H1 (cell line): ENCODE results near the gene MTF1. TPM values are rescaled to one million over a fixed set of nuclear protein-coding genes. Genes with fewer than 3 reads are reported as not detected.

Source experiments
- CTCF ChIA-PET: fragments of 300-600 bp; sonication (Branson Sonifier 250); formaldehyde crosslinking; loops from one replicate; lab custom pipeline; 2021; ENCODE audit not compliant: partially characterized antibody; lab: Charles Lee
- POLR2A ChIA-PET: fragments of 300-600 bp; sonication (Branson Sonifier 250); formaldehyde crosslinking; loops from one replicate; lab custom pipeline; 2021; ENCODE audit warnings: inconsistent platforms; ENCODE audit not compliant: partially characterized antibody; lab: Charles Lee
- DNase-seq, 2 experiments: peaks; one replicate each; pipeline versions ENCODE4 v3.0.0 to v3.0.0-alpha.2; 2010 to 2022; ENCODE audit warnings: low spot score in 2 of 2, low read depth in 1 of 2, mixed read lengths in 1 of 2
- FAIRE-seq: peaks from 2 replicates; lab custom pipeline; 2011; peaks lifted over from hg19 to GRCh38; lab: Jason Lieb, UNC
- H2AFZ ChIP-seq: 2 replicates; pipeline ENCODE4 v1.8.1; 2012; ENCODE audit warnings: low read length, inconsistent platforms
- H2AK5ac ChIP-seq: 2 replicates; pipeline ENCODE4 v1.6.1; 2013; ENCODE audit warnings: low read depth, low read length
- H2BK120ac ChIP-seq: replicated peaks from 2 replicates; pipeline ENCODE3; 2013; ENCODE audit warnings: low read depth, low read length, inconsistent platforms
- H2BK12ac ChIP-seq: 2 replicates; pipeline ENCODE4 v1.6.1; 2013; ENCODE audit warnings: low read depth, low read length
- H2BK15ac ChIP-seq: 2 replicates; pipeline ENCODE4 v1.6.1; 2013; ENCODE audit warnings: low read length
- H2BK20ac ChIP-seq: 2 replicates; pipeline ENCODE4 v1.6.1; 2013; ENCODE audit warnings: low read length
- H2BK5ac ChIP-seq: 2 replicates; pipeline ENCODE4 v1.6.1; 2013; ENCODE audit warnings: low read depth, low read length
- H3K14ac ChIP-seq: 2 replicates; pipeline ENCODE4 v1.6.1; 2013; ENCODE audit warnings: inconsistent platforms; ENCODE audit not compliant: insufficient read length
- H3K18ac ChIP-seq: 2 replicates; pipeline ENCODE4 v1.6.1; 2013; ENCODE audit warnings: low read length; ENCODE audit errors: extremely low read depth
- H3K23ac ChIP-seq: 2 replicates; pipeline ENCODE4 v1.6.1; 2013; ENCODE audit warnings: inconsistent platforms; ENCODE audit not compliant: insufficient read length
- H3K23me2 ChIP-seq: 2 replicates; pipeline ENCODE4 v1.6.1; 2013; ENCODE audit warnings: low read depth, low read length
- H3K27ac ChIP-seq: 2 replicates; pipeline ENCODE4 v1.6.1; 2011; ENCODE audit warnings: low read depth, low read length, inconsistent platforms
- H3K27me3 ChIP-seq, 4 experiments: replicated peaks in 1 of 4; 1 replicate in 1 of 4; 2 replicates in 3 of 4; pipeline versions ENCODE4 v1.6.1 to v1.8.1; 2011 to 2013; ENCODE audit warnings: low read length in 3 of 4, mild to moderate bottlenecking in 3 of 4, inconsistent platforms in 2 of 4, mixed read lengths in 2 of 4, moderate library complexity in 1 of 4; ENCODE audit not compliant: control insufficient read depth in 3 of 4, insufficient read depth in 3 of 4; ENCODE audit errors: extremely low read depth in 1 of 4
- H3K36me3 ChIP-seq, 4 experiments: 2 replicates each; pipeline versions ENCODE4 v1.6.1 to v1.8.1; 2011 to 2013; ENCODE audit warnings: mild to moderate bottlenecking in 4 of 4, low read length in 3 of 4, moderate library complexity in 2 of 4, control low read depth in 1 of 4, inconsistent platforms in 1 of 4; ENCODE audit not compliant: insufficient read depth in 4 of 4, control insufficient read depth in 2 of 4
- H3K4ac ChIP-seq: replicated peaks from 2 replicates; pipeline ENCODE3; 2013; ENCODE audit warnings: low read length, low read depth, mixed read lengths, inconsistent platforms; ENCODE audit not compliant: insufficient read length
- H3K4me1 ChIP-seq, 4 experiments: replicated peaks in 1 of 4; 1 replicate in 1 of 4; 2 replicates in 3 of 4; pipeline versions ENCODE4 v1.6.1 to v1.8.1; 2011 to 2013; ENCODE audit warnings: low read length in 3 of 4, inconsistent platforms in 2 of 4, mixed read lengths in 1 of 4; ENCODE audit not compliant: insufficient read depth in 4 of 4, control insufficient read depth in 3 of 4
- H3K4me2 ChIP-seq, 2 experiments: 2 replicates each; pipeline versions ENCODE4 v1.6.1 to v1.8.1; 2011 to 2013; ENCODE audit warnings: low read depth in 2 of 2, low read length in 2 of 2, control low read depth in 1 of 2, inconsistent platforms in 1 of 2, mild to moderate bottlenecking in 1 of 2; ENCODE audit not compliant: insufficient read depth in 1 of 2
- H3K4me3 ChIP-seq, 4 experiments: fragments of 200-600, 300-600 bp in 1 of 4; sonication (generic), shearing (Covaris generic), sonication (Bioruptor Twin) in 1 of 4; 2 replicates each; pipeline versions ENCODE4 v1.5.1 to v1.8.1; 2011 to 2016; ENCODE audit warnings: low read length in 4 of 4, low read depth in 3 of 4, control low read depth in 2 of 4, inconsistent platforms in 2 of 4, mild to moderate bottlenecking in 2 of 4, mixed read lengths in 1 of 4, moderate library complexity in 1 of 4; ENCODE audit not compliant: insufficient read depth in 2 of 4; ENCODE audit errors: extremely low read depth in 1 of 4
- H3K56ac ChIP-seq: replicated peaks from 2 replicates; pipeline ENCODE3; 2013; ENCODE audit warnings: low read depth, mild to moderate bottlenecking, mixed read lengths, low read length, inconsistent platforms; ENCODE audit not compliant: insufficient read length
- H3K79me1 ChIP-seq: 2 replicates; pipeline ENCODE4 v1.6.1; 2013; ENCODE audit warnings: low read depth, low read length, control low read depth
- H3K79me2 ChIP-seq, 2 experiments: 2 replicates each; pipeline versions ENCODE4 v1.6.1 to v1.8.1; 2012 to 2013; ENCODE audit warnings: low read length in 2 of 2, mild to moderate bottlenecking in 2 of 2, inconsistent platforms in 1 of 2; ENCODE audit not compliant: insufficient read depth in 2 of 2, control insufficient read depth in 1 of 2
- H3K9ac ChIP-seq, 4 experiments: replicated peaks in 1 of 4; 1 replicate in 1 of 4; 2 replicates in 3 of 4; pipeline versions ENCODE4 v1.6.1 to v1.8.1; 2011 to 2013; ENCODE audit warnings: low read depth in 3 of 4, low read length in 3 of 4, control low read depth in 2 of 4, mild to moderate bottlenecking in 2 of 4, moderate library complexity in 2 of 4, inconsistent platforms in 1 of 4; ENCODE audit errors: extremely low read depth in 1 of 4
- H3K9me3 ChIP-seq, 2 experiments: 2 replicates each; pipeline versions ENCODE4 v1.6.1 to v1.8.1; 2012 to 2013; ENCODE audit warnings: mild to moderate bottlenecking in 2 of 2, moderate library complexity in 2 of 2, control low read depth in 1 of 2, inconsistent platforms in 1 of 2, low read depth in 1 of 2, low read length in 1 of 2, mixed read lengths in 1 of 2; ENCODE audit not compliant: insufficient read depth in 2 of 2
- H4K20me1 ChIP-seq, 2 experiments: replicated peaks in 1 of 2; 2 replicates each; pipeline versions ENCODE3 to v1.8.1; 2011 to 2013; ENCODE audit warnings: inconsistent platforms in 2 of 2, low read length in 2 of 2, mild to moderate bottlenecking in 1 of 2; ENCODE audit not compliant: insufficient read depth in 2 of 2, control insufficient read depth in 1 of 2
- H4K5ac ChIP-seq: 2 replicates; pipeline ENCODE4 v1.6.1; 2013; ENCODE audit warnings: low read length, low read depth, mixed read lengths, inconsistent platforms; ENCODE audit not compliant: insufficient read length
- H4K8ac ChIP-seq: 2 replicates; pipeline ENCODE4 v1.8.0; 2013; ENCODE audit warnings: mild to moderate bottlenecking, moderate library complexity, low read length, inconsistent platforms; ENCODE audit not compliant: insufficient read depth; ENCODE audit errors: extremely low read depth
- H4K91ac ChIP-seq: replicated peaks from 2 replicates; pipeline ENCODE3; 2013; ENCODE audit warnings: low read length, mixed read lengths, inconsistent platforms; ENCODE audit not compliant: insufficient read length
- BCL11A ChIP-seq, 2 experiments: IDR thresholded peaks; one replicate each; pipeline ENCODE4 v1.6.1; 2011; ENCODE audit warnings: low read depth in 2 of 2, low read length in 2 of 2, mild to moderate bottlenecking in 2 of 2
- BRCA1 ChIP-seq: IDR thresholded peaks from 2 replicates; pipeline ENCODE4 v1.6.1; 2012; ENCODE audit warnings: low read depth, low read length, improper control_type of control experiment
- CBX8 ChIP-seq: fragments of 300-800, 300-1000 bp; sonication (generic); IDR thresholded peaks from 2 replicates; pipeline ENCODE4 v1.7.1; 2016; ENCODE audit warnings: low read depth, low read length, borderline replicate concordance
- CHD1 ChIP-seq: IDR thresholded peaks from 2 replicates; pipeline ENCODE4 v1.6.1; 2012; ENCODE audit warnings: low read depth, low read length, improper control_type of control experiment
- EP300 ChIP-seq, 2 experiments: IDR thresholded peaks; 1 replicate in 1 of 2; 2 replicates in 1 of 2; pipeline ENCODE4 v1.6.1; 2011 to 2012; ENCODE audit warnings: low read depth in 2 of 2, low read length in 2 of 2, mild to moderate bottlenecking in 2 of 2, borderline replicate concordance in 1 of 2, inconsistent platforms in 1 of 2, moderate library complexity in 1 of 2
- FOSL1 ChIP-seq: IDR thresholded peaks from 2 replicates; pipeline ENCODE4 v1.6.1; 2011; ENCODE audit warnings: mild to moderate bottlenecking, low read depth, low read length, moderate library complexity; ENCODE audit not compliant: insufficient read depth
- KDM5A ChIP-seq: fragments of 200-600 bp; IDR thresholded peaks from 2 replicates; pipeline ENCODE4 v1.7.1; 2012; ENCODE audit warnings: mild to moderate bottlenecking, low read length, inconsistent platforms, mixed read lengths
- POLR2A ChIP-seq, 2 experiments: IDR thresholded peaks; 1 replicate in 1 of 2; 2 replicates in 1 of 2; pipeline ENCODE4 v1.6.1; 2011; ENCODE audit warnings: low read depth in 2 of 2, low read length in 2 of 2, mild to moderate bottlenecking in 2 of 2; ENCODE audit errors: control extremely low read depth in 1 of 2
- POU5F1 ChIP-seq: IDR thresholded peaks from 2 replicates; pipeline ENCODE4 v1.6.1; 2011; ENCODE audit warnings: low read depth, mild to moderate bottlenecking, low read length, moderate library complexity
- SIN3A ChIP-seq, 2 experiments: IDR thresholded peaks in 1 of 2; conservative IDR thresholded peaks in 1 of 2; 2 replicates each; pipeline ENCODE4 v1.6.1; 2011 to 2012; ENCODE audit warnings: low read length in 2 of 2, improper control_type of control experiment in 1 of 2, low read depth in 1 of 2, mild to moderate bottlenecking in 1 of 2
- SIRT6 ChIP-seq: IDR thresholded peaks from one replicate; pipeline ENCODE4 v1.7.1; 2012; ENCODE audit warnings: low read length, inconsistent platforms
- SIX5 ChIP-seq: IDR thresholded peaks from 2 replicates; pipeline ENCODE4 v1.6.1; 2011; ENCODE audit warnings: mild to moderate bottlenecking, low read depth, low read length
- TBP ChIP-seq: IDR thresholded peaks from 2 replicates; pipeline ENCODE4 v1.6.1; 2011; ENCODE audit warnings: low read depth, low read length, improper control_type of control experiment
- TEAD4 ChIP-seq: IDR thresholded peaks from 2 replicates; pipeline ENCODE4 v1.6.1; 2012; ENCODE audit warnings: low read depth, low read length, inconsistent platforms, mixed read lengths
- WGBS, 2 experiments: shearing (Covaris generic) in 1 of 2; methylation state at CpG; one replicate each; pipeline versions ENCODE4 v1.1.6 to v1.1.7; 2013 to 2015; ENCODE audit warnings: low lambda C conversion rate in 2 of 2, mixed read lengths in 2 of 2, inconsistent platforms in 1 of 2, low coverage in 1 of 2, missing lambda C conversion rate in 1 of 2; ENCODE audit not compliant: insufficient replicate concordance in 2 of 2, insufficient coverage in 1 of 2, insufficient read length in 1 of 2; ENCODE audit errors: extremely low coverage in 1 of 2, missing lambda C conversion rate in 1 of 2; 5-methylcytosine and 5-hydroxymethylcytosine counted together
- polyA plus RNA-seq, 7 experiments: library from polyadenylated mRNA; depleted of rRNA in 3 of 7; stranded (reverse) in 5 of 7; unstranded in 2 of 7; fragments of >200 nt in 5 of 7; fragments of 200-250 nt in 2 of 7; gene quantifications; 1 replicate in 5 of 7; 2 replicates in 1 of 7; 4 replicates in 1 of 7; pipeline versions ENCODE4 v1.2.1 to v1.2.3, GENCODE V29; 2011 to 2013; ENCODE audit warnings: missing spikeins in 2 of 7, mixed read lengths in 2 of 7
- total RNA-seq: library from RNA; stranded (reverse); fragmentation: NEBNext Ultra II Directional; extraction: Animal tissue kit (Norgen Biotek cat#: 25700); gene quantifications from 2 replicates; pipeline ENCODE4 v1.2.1, GENCODE V29; 2021
- TF ChIP-seq, protein P1 (sequence below): IDR thresholded peaks from 2 replicates; pipeline ENCODE4 v1.6.1; 2012; ENCODE audit warnings: inconsistent platforms

MTF1 gene
- total and polyA plus RNA-seq, 2 of the 8 experiments (the other 6 are each of a cell fraction or from before 2014, with no cell fraction given): 4.0 to 15.5 TPM

DNA sequence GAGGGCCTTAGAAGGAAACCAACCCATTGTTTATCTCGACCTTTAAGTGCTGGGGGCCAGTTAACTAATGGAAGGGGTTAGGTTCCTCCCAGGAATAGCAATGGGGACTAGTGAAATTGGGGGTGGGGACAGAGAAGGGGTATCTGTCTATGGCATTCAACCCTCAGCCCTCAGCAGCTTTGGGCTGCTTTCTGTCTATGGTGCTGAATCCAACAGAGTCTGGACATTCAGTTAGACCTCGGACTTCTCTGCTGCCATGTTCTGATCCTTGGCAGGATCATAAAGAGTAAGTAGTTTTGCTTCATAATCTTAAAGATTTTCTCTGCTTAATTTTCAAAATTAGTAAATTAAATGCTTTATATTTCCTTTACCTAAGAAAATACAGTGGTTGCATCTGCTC, 91.9 kb downstream of the MTF1 start:
- POLR2A ChIA-PET: interaction anchor here (1.0 kb wide), 1 partner anchor 25 kb away, joined by 3 read pairs; no protein-coding TSS in a partner anchor
- TF ChIP-seq TEAD4 (no peak), POU5F1 (no peak), CHD1 (no peak), BRCA1 (no peak), SIX5 (no peak), FOSL1 (no peak), POLR2A (IDR thresholded peaks at IDR 0.05; ENCODE audit: control extremely low read depth in 1 of 2, low read depth in 2 of 2, low read length in 2 of 2) (no peak), KDM5A (no peak), SIRT6 (no peak), EP300 (IDR thresholded peaks at IDR 0.05; ENCODE audit: borderline replicate concordance in 1 of 2, low read depth in 2 of 2, low read length in 2 of 2) (no peak), BCL11A (IDR thresholded peaks at IDR 0.05; ENCODE audit: low read depth in 2 of 2, low read length in 2 of 2) (no peak), CBX8 (no peak), TBP (no peak), SIN3A (conservative IDR thresholded peaks at IDR 0.05 in 1 of 2, IDR thresholded peaks at IDR 0.05 in 1 of 2; ENCODE audit: low read depth in 1 of 2, low read length in 2 of 2) (no peak)
- TF ChIP-seq, protein P1, sequence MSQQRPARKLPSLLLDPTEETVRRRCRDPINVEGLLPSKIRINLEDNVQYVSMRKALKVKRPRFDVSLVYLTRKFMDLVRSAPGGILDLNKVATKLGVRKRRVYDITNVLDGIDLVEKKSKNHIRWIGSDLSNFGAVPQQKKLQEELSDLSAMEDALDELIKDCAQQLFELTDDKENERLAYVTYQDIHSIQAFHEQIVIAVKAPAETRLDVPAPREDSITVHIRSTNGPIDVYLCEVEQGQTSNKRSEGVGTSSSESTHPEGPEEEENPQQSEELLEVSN: no peak

More for the DNA sequence above, 91.9 kb downstream of the MTF1 start:
- H3K27me3 ChIP-seq: peaks cover 11 to 51% (median 45%) of the 10 kb centered on the region in 4 experiments
- no peak overlapping the region for H3K4me3 ChIP-seq
- no peak overlapping the region for H3K14ac ChIP-seq
- no peak overlapping the region for H3K4me2 ChIP-seq
- no peak overlapping the region for H4K91ac ChIP-seq
- H3K56ac ChIP-seq: no peak overlapping the region
- no peaks in the 10 kb centered on the region for H3K9me3 ChIP-seq
- no peak overlapping the region for H3K4ac ChIP-seq
- CTCF ChIA-PET: no interaction called here
- H2BK15ac ChIP-seq: no peak overlapping the region
- H4K8ac ChIP-seq: no peak overlapping the region
- H3K79me1 ChIP-seq: no peaks in the 10 kb centered on the region
- H2BK20ac ChIP-seq: no peak overlapping the region
- no peak overlapping the region for H2BK5ac ChIP-seq
- no peak overlapping the region for H2AK5ac ChIP-seq
- H3K79me2 ChIP-seq: no peaks in the 10 kb centered on the region
- peaks cover 6 to 13% (median 10%) of the 10 kb centered on the region in 4 experiments; a peak in 6 of 7 replicates for H3K4me1 ChIP-seq
- H3K23ac ChIP-seq: no peak overlapping the region
- H2AFZ ChIP-seq: no peak overlapping the region
- H4K5ac ChIP-seq: no peak overlapping the region
- no peak overlapping the region for H3K27ac ChIP-seq
- H3K9ac ChIP-seq: no peak overlapping the region
- no peaks in the 10 kb centered on the region for H3K36me3 ChIP-seq
- DNase-seq (no peak), FAIRE-seq (no peak)
- WGBS, 2 experiments: 16% methylated on average over 2 of the region's 2 CpGs; no CpG with 5 or more reads in 1 of the 2 experiments
- H3K18ac ChIP-seq: no peak overlapping the region
- H2BK12ac ChIP-seq: no peak overlapping the region
- peaks cover 0 to 11% of the 10 kb centered on the region in 2 experiments for H4K20me1 ChIP-seq
- no peak overlapping the region for H2BK120ac ChIP-seq
- H3K23me2 ChIP-seq: peaks cover 15% of the 10 kb centered on the region; the same call in 1 of the 2 replicates
